Measurements from ENCODE around the gene DLG1.

The DLG1 gene

DNA sequence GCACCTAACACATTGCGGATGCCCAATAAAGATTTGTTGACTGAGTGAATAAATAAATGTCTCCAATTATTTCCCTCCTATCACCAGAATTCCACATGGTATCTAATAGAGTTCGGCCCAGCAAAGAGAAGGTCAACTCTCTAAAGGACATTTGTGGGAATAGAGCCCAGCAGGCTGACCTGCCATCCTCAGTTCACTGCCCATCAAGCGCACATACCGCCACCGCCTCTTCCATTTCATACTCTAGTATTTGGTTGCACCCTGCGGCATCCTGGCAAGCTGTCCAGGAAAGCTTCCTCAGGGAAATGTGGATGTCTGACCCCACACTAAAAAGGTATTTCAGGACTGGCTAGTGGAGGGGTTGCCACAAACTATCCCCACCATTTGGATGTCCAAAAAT is 29.8 kb upstream of the DLG1 start:
- Histone ChIP-seq H3K9ac (ENCODE audit: low read length) (no peak overlapping the region), H2BK5ac (ENCODE audit: low read depth, low read length, poor library complexity, severe bottlenecking) (no peak overlapping the region), H3K4me1 (ENCODE audit: control insufficient read depth, insufficient read depth, low read depth, low read length) (peaks cover 4% of the 10 kb centered on the region), H3K4me3 (ENCODE audit: insufficient read depth in 1 of 2, low read depth in 1 of 2, low read length in 2 of 2) (no peak overlapping the region), H2BK12ac (ENCODE audit: low read length in 2 of 2) (no peak overlapping the region), H3K27ac (ENCODE audit: low read length, poor library complexity, severe bottlenecking) (no peak overlapping the region), H3K23ac (ENCODE audit: low read length in 2 of 2) (no peak overlapping the region), H2AFZ (ENCODE audit: low read depth, low read length) (no peak overlapping the region), H3K9me3 (ENCODE audit: control insufficient read depth, low read length) (no peaks in the 10 kb centered on the region), H4K91ac (ENCODE audit: low read length) (no peak overlapping the region), H3K18ac (ENCODE audit: low read depth in 1 of 2, low read length in 2 of 2) (no peak overlapping the region), H2AK5ac (ENCODE audit: low read length, severe bottlenecking) (peak overlapping the region; percentile 11), H4K8ac (ENCODE audit: low read length) (no peak overlapping the region), H3K4me2 (ENCODE audit: low read length, poor library complexity, severe bottlenecking) (no peak overlapping the region), H2BK120ac (ENCODE audit: low read depth, low read length) (no peak overlapping the region), H3K36me3 (ENCODE audit: control insufficient read depth in 1 of 2, insufficient read depth in 2 of 2, low read depth in 1 of 2, low read length in 2 of 2) (no peaks in the 10 kb centered on the region), H3K4ac (ENCODE audit: low read depth in 1 of 2, low read length in 2 of 2) (no peak overlapping the region), H3K14ac (ENCODE audit: low read length in 2 of 2) (no peak overlapping the region), H3K79me1 (replicated peaks; ENCODE audit: low read length, poor library complexity, severe bottlenecking) (no peaks in the 10 kb centered on the region), H2BK15ac (ENCODE audit: low read depth, poor library complexity, severe bottlenecking) (no peak overlapping the region), H3K27me3 (ENCODE audit: control insufficient read depth in 1 of 2, insufficient read depth in 1 of 2, low read length in 2 of 2) (peaks cover 0 to 3% of the 10 kb centered on the region in 2 experiments)
- WGBS = 98% methylated on average over 6 of the region's 6 CpGs
- DNase-seq = no peak

DNA sequence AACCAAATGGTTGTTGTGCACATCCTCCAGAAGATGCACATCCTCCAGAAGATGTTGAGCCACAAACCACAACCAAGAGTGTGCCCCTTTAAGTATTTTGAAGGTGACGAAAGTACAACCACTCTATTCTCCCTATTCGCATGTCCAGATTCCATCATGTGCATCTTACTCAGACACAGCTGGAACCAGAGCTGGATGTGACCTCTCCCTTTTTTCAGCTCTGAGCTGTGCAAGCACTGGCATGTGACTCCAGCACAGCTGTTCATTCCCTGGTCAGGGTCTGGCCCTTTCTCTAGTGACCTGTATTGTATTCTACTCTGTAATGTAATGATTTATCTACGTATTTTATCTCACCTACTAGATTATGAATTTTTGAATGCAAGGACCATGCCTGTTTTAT is 29.3 kb upstream of the DLG1 start:
- WGBS = 63% methylated on average over 2 of the region's 3 CpGs
- no peak overlapping the region for H3K4me3 ChIP-seq (ENCODE audit: insufficient read depth in 1 of 2, low read depth in 1 of 2, low read length in 2 of 2)
- no peak overlapping the region for H3K9ac ChIP-seq (ENCODE audit: low read length)

DNA sequence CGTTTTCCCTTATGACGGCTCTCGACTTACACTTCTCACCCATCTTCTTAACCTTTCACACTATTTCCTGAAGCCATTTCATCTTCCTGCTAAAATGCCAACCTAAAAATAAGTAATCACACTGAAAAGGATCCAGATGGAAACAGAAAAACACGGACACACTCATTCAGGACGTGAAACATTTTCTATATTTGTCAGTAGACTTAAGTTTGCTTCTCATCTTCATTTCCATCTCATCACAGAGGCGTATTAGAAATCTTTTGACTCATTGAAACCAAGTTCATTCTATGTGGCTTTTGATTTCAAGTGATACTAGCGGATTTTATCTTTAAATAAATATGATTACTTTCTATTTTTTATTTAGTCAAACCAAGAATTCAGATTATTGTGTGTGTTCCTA is 27.4 kb upstream of the DLG1 start:
- no peak for DNase-seq
- H3K9ac ChIP-seq (ENCODE audit: low read length) = no peak overlapping the region

More for the DNA sequence above, 29.3 kb upstream of the DLG1 start:
- Histone ChIP-seq H4K91ac (ENCODE audit: low read length) (no peak overlapping the region), H2BK120ac (ENCODE audit: low read depth, low read length) (no peak overlapping the region), H3K27me3 (ENCODE audit: control insufficient read depth in 1 of 2, insufficient read depth in 1 of 2, low read length in 2 of 2) (peaks cover 0 to 3% of the 10 kb centered on the region in 2 experiments), H3K18ac (ENCODE audit: low read depth in 1 of 2, low read length in 2 of 2) (no peak overlapping the region), H2AK5ac (ENCODE audit: low read length, severe bottlenecking) (no peak overlapping the region), H3K23ac (ENCODE audit: low read length in 2 of 2) (no peak overlapping the region), H3K14ac (ENCODE audit: low read length in 2 of 2) (no peak overlapping the region), H3K27ac (ENCODE audit: low read length, poor library complexity, severe bottlenecking) (no peak overlapping the region), H2BK12ac (ENCODE audit: low read length in 2 of 2) (no peak overlapping the region), H3K4ac (ENCODE audit: low read depth in 1 of 2, low read length in 2 of 2) (no peak overlapping the region), H3K36me3 (ENCODE audit: control insufficient read depth in 1 of 2, insufficient read depth in 2 of 2, low read depth in 1 of 2, low read length in 2 of 2) (no peaks in the 10 kb centered on the region), H2AFZ (ENCODE audit: low read depth, low read length) (no peak overlapping the region), H4K8ac (ENCODE audit: low read length) (no peak overlapping the region), H3K79me1 (replicated peaks; ENCODE audit: low read length, poor library complexity, severe bottlenecking) (no peaks in the 10 kb centered on the region), H3K9me3 (ENCODE audit: control insufficient read depth, low read length) (no peaks in the 10 kb centered on the region), H3K4me1 (ENCODE audit: control insufficient read depth, insufficient read depth, low read depth, low read length) (peaks cover 4% of the 10 kb centered on the region), H3K4me2 (ENCODE audit: low read length, poor library complexity, severe bottlenecking) (no peak overlapping the region), H2BK15ac (ENCODE audit: low read depth, poor library complexity, severe bottlenecking) (no peak overlapping the region), H2BK5ac (ENCODE audit: low read depth, low read length, poor library complexity, severe bottlenecking) (no peak overlapping the region)
- peak; percentile 75 for DNase-seq

DNA sequence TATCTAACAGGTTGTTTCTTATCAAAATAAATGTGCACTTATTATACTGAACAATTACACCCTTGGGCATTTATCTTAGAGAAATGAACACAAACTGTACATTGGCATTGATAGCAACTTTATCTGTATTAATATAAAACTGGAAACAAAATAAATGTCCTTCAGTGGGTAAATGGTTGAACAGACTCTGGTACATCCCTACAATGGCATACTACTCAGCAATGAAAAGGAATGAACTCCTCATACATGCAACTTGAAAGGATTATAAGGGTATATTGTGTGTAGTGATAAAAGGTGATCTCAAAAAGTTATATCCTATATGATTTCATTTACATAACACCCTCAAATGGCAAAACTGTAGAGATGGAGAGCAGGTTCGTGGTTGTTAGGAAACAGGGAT is 23.7 kb upstream of the DLG1 start:
- H3K27me3 ChIP-seq (ENCODE audit: control insufficient read depth in 1 of 2, insufficient read depth in 1 of 2, low read length in 2 of 2) = no peaks in the 10 kb centered on the region
- no peak overlapping the region for H3K4ac ChIP-seq (ENCODE audit: low read depth in 1 of 2, low read length in 2 of 2)
- H3K9ac ChIP-seq (ENCODE audit: low read length) = no peak overlapping the region
- H3K4me1 ChIP-seq (ENCODE audit: control insufficient read depth, insufficient read depth, low read depth, low read length) = peaks cover 4% of the 10 kb centered on the region
- no peaks in the 10 kb centered on the region for H3K36me3 ChIP-seq (ENCODE audit: control insufficient read depth in 1 of 2, insufficient read depth in 2 of 2, low read depth in 1 of 2, low read length in 2 of 2)
- H3K9me3 ChIP-seq (ENCODE audit: control insufficient read depth, low read length) = peaks cover 5% of the 10 kb centered on the region
- H2BK12ac ChIP-seq (ENCODE audit: low read length in 2 of 2) = no peak overlapping the region
- H3K27ac ChIP-seq (ENCODE audit: low read length, poor library complexity, severe bottlenecking) = no peak overlapping the region
- no peak for DNase-seq
- no peak overlapping the region for H2BK15ac ChIP-seq (ENCODE audit: low read depth, poor library complexity, severe bottlenecking)
- H2BK5ac ChIP-seq (ENCODE audit: low read depth, low read length, poor library complexity, severe bottlenecking) = no peak overlapping the region
- H3K23ac ChIP-seq (ENCODE audit: low read length in 2 of 2) = no peak overlapping the region
- no peak overlapping the region for H4K91ac ChIP-seq (ENCODE audit: low read length)
- H3K18ac ChIP-seq (ENCODE audit: low read depth in 1 of 2, low read length in 2 of 2) = no peak overlapping the region
- no peak overlapping the region for H2BK120ac ChIP-seq (ENCODE audit: low read depth, low read length)
- no peak overlapping the region for H3K4me3 ChIP-seq (ENCODE audit: insufficient read depth in 1 of 2, low read depth in 1 of 2, low read length in 2 of 2)
- H4K8ac ChIP-seq (ENCODE audit: low read length) = no peak overlapping the region
- H3K79me1 ChIP-seq (replicated peaks; ENCODE audit: low read length, poor library complexity, severe bottlenecking) = no peaks in the 10 kb centered on the region
- WGBS = no CpG with 5 or more reads among the region's 1 CpG
- no peak overlapping the region for H3K4me2 ChIP-seq (ENCODE audit: low read length, poor library complexity, severe bottlenecking)
- no peak overlapping the region for H3K14ac ChIP-seq (ENCODE audit: low read length in 2 of 2)
- no peak overlapping the region for H2AK5ac ChIP-seq (ENCODE audit: low read length, severe bottlenecking)
- no peak overlapping the region for H2AFZ ChIP-seq (ENCODE audit: low read depth, low read length)

More for the DNA sequence above, 27.4 kb upstream of the DLG1 start:
- Histone ChIP-seq H3K4me3 (ENCODE audit: insufficient read depth in 1 of 2, low read depth in 1 of 2, low read length in 2 of 2) (no peak overlapping the region), H3K18ac (ENCODE audit: low read depth in 1 of 2, low read length in 2 of 2) (no peak overlapping the region), H3K36me3 (ENCODE audit: control insufficient read depth in 1 of 2, insufficient read depth in 2 of 2, low read depth in 1 of 2, low read length in 2 of 2) (no peaks in the 10 kb centered on the region), H2BK5ac (ENCODE audit: low read depth, low read length, poor library complexity, severe bottlenecking) (no peak overlapping the region), H2BK120ac (ENCODE audit: low read depth, low read length) (no peak overlapping the region), H3K27ac (ENCODE audit: low read length, poor library complexity, severe bottlenecking) (no peak overlapping the region), H4K91ac (ENCODE audit: low read length) (no peak overlapping the region), H2BK15ac (ENCODE audit: low read depth, poor library complexity, severe bottlenecking) (no peak overlapping the region), H4K8ac (ENCODE audit: low read length) (no peak overlapping the region), H2AK5ac (ENCODE audit: low read length, severe bottlenecking) (no peak overlapping the region), H3K9me3 (ENCODE audit: control insufficient read depth, low read length) (peaks cover 5% of the 10 kb centered on the region), H3K27me3 (ENCODE audit: control insufficient read depth in 1 of 2, insufficient read depth in 1 of 2, low read length in 2 of 2) (no peaks in the 10 kb centered on the region), H2BK12ac (ENCODE audit: low read length in 2 of 2) (no peak overlapping the region), H3K4me2 (ENCODE audit: low read length, poor library complexity, severe bottlenecking) (no peak overlapping the region), H3K4me1 (ENCODE audit: control insufficient read depth, insufficient read depth, low read depth, low read length) (peaks cover 4% of the 10 kb centered on the region), H3K4ac (ENCODE audit: low read depth in 1 of 2, low read length in 2 of 2) (no peak overlapping the region), H3K79me1 (replicated peaks; ENCODE audit: low read length, poor library complexity, severe bottlenecking) (no peaks in the 10 kb centered on the region), H3K23ac (ENCODE audit: low read length in 2 of 2) (no peak overlapping the region), H3K14ac (ENCODE audit: low read length in 2 of 2) (no peak overlapping the region), H2AFZ (ENCODE audit: low read depth, low read length) (no peak overlapping the region)
- 94% methylated on average over 5 of the region's 7 CpGs for WGBS
